ENCODE data around the gene RAD23B. TPM values are rescaled to one million over a fixed set of nuclear protein-coding genes. Genes with fewer than 3 reads are reported as not detected.

Gene RAD23B
- total and polyA plus RNA-seq, 8 donors, result 19.5 to 81.2 (median 65.3) TPM

DNA sequence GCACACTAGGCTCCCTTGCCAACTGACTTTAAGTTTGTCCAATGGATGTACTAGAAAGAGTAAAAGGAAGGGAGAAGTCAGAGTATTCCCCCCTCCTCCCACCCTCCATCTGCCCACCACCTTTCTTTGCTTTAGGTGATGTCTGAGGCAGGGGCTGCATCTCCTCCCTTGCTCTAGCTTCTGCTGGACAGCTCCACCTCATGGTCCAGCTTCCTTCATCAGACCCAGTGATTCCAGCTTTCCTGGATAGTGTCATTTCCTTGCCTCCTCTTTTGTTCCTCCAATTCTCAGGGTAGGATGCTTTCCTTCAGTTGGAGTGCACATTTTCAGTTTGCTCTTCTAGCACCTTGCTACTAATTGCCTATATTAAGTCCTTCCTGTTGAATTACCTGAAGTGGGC, 67.4 kb downstream of the RAD23B start:
- ATAC-seq, result no peak
- DNase-seq, result no peak
- intact Hi-C loops (cut with DNase I), result no loop called here
- Histone ChIP-seq H3K4me1 (no peaks in the 10 kb centered on the region), H3K27ac (no peak overlapping the region), H3K36me3 (no peaks in the 10 kb centered on the region), H3K9me3 (no peaks in the 10 kb centered on the region), H3K27me3 (no peaks in the 10 kb centered on the region), H3K4me3 (no peak overlapping the region)
- no peak for FAIRE-seq
- TF ChIP-seq, protein P1, sequence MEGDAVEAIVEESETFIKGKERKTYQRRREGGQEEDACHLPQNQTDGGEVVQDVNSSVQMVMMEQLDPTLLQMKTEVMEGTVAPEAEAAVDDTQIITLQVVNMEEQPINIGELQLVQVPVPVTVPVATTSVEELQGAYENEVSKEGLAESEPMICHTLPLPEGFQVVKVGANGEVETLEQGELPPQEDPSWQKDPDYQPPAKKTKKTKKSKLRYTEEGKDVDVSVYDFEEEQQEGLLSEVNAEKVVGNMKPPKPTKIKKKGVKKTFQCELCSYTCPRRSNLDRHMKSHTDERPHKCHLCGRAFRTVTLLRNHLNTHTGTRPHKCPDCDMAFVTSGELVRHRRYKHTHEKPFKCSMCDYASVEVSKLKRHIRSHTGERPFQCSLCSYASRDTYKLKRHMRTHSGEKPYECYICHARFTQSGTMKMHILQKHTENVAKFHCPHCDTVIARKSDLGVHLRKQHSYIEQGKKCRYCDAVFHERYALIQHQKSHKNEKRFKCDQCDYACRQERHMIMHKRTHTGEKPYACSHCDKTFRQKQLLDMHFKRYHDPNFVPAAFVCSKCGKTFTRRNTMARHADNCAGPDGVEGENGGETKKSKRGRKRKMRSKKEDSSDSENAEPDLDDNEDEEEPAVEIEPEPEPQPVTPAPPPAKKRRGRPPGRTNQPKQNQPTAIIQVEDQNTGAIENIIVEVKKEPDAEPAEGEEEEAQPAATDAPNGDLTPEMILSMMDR (IDR thresholded peaks at IDR 0.05), result no peak

DNA sequence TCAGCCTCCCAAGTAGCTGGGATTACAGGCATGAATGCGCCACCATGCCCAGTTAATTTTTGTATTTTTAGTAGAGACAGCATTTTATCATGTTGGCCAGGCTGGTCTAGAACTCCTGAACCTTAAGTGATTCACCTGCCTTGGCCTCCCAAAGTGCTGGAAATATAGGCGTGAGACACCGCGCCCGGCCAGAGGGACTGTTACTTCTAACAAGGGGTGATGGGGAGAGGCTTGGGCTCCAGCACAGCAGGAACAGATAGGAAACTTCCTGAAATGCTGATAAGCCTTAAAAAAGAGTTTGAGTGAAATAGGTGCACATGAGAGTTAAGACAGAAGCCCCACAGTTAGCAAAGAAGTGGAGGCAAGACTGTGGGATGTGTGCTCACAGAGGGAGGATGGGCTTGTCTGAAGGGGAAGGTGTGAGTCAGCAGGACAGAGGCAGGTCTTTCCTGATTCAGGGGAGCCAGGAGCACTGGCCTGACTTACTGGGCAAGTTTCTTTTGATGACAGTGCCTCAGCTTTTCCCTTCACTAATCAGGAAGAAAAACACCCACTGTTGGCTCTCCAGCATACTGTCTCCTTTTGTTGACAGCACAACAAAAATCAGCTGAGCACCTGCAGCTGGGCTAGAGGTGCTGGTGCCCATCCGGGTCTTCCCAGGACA, 68.4 kb downstream of the RAD23B start:
- Histone ChIP-seq H3K9me3 (no peaks in the 10 kb centered on the region), H3K27me3 (no peaks in the 10 kb centered on the region), H3K4me3 (no peak overlapping the region), H3K36me3 (no peaks in the 10 kb centered on the region), H3K27ac (no peak overlapping the region), H3K4me1 (no peaks in the 10 kb centered on the region)
- DNase-seq (no peak), FAIRE-seq (no peak), ATAC-seq (peak in 1 of 4 donors; percentile 64)
- TF ChIP-seq, protein P1 (IDR thresholded peaks at IDR 0.05), result no peak
- 80 to 84% methylated on average over 6 of the region's 6 CpGs for WGBS, 2 donors
- intact Hi-C loops (cut with DNase I), result no loop called here

DNA sequence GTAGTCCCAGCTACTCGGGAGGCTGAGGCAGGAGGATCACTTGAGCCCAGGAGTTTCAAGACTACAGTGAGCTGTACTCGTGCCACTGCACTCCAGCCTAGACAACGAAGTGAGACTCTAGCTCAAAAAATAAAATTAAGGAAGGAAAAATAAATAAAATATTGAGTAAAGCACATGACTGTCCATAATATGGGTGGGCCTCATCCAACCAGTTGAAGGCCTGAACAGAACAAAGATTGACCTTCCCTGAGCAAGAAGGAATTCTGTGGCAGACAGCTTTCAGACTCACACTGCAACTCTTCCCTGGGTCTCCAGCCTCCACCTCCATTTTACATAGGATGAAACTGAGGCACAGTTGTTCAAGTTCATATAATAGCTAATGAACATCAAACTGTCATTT, 72.3 kb downstream of the RAD23B start:
- no peak for DNase-seq
- Histone ChIP-seq H3K27me3 (no peaks in the 10 kb centered on the region), H3K4me3 (no peak overlapping the region), H3K36me3 (no peaks in the 10 kb centered on the region), H3K9me3 (no peaks in the 10 kb centered on the region), H3K27ac (no peak overlapping the region), H3K4me1 (no peaks in the 10 kb centered on the region)
- 78% methylated on average over 3 of the region's 3 CpGs for WGBS, 2 donors
- TF ChIP-seq, protein P1 (IDR thresholded peaks at IDR 0.05), result no peak
- intact Hi-C loops (cut with DNase I), result no loop called here
- no peak for FAIRE-seq
- ATAC-seq, result no peak

DNA sequence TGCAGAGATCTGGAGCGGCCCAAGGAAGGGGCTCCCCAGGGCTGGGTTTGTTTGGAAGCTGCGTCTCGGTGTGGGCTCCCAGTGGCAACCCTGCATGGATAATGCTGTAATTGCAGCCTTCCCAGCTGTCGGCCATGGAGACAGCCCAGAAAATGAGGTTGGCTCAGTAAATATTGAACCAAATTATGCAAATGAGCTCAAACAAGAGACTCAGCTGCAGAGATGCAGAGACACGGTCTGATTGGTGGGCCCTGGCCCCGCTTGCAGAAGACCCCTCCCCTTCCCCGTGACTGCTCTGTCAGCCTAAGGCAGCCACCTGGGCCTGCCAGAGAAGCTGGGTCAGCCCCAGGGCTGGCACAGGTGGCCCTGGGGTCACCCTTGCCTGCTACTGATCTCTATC, 75.9 kb downstream of the RAD23B start:
- no peaks in the 10 kb centered on the region for H3K9me3 ChIP-seq
- no peak for ATAC-seq
- FAIRE-seq, result no peak
- no peak for DNase-seq
- intact Hi-C loops (cut with DNase I), result no loop called here
- no peak overlapping the region for H3K27ac ChIP-seq
- TF ChIP-seq, protein P1 (IDR thresholded peaks at IDR 0.05), result no peak
- no peaks in the 10 kb centered on the region for H3K36me3 ChIP-seq
- no peaks in the 10 kb centered on the region for H3K4me1 ChIP-seq
- 44 to 51% methylated on average over 7 of the region's 7 CpGs for WGBS, 2 donors
- no peaks in the 10 kb centered on the region for H3K27me3 ChIP-seq
- H3K4me3 ChIP-seq, result no peak overlapping the region

DNA sequence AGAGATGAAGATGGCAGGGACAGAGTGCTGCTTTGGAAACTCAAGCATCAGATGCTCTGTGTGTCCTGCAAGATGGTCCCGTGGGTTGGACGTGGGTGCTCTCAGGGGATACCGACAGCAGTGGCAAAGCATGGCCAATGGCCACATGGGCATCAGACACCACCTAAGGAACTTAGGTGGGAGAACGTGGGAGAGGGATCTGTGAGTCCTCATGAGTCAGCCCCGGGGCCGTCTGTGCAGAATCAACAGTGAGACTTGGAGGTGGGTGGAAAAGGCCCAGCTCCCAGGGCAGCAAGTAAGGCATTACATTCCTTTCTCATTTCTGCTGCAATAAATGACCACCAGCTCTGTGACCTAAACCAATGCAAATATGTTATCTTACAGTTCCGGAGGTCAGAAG, 77.0 kb downstream of the RAD23B start:
- TF ChIP-seq, protein P1 (IDR thresholded peaks at IDR 0.05), result no peak
- H3K27ac ChIP-seq, result no peak overlapping the region
- H3K4me3 ChIP-seq, result no peak overlapping the region
- H3K4me1 ChIP-seq, result no peaks in the 10 kb centered on the region
- H3K36me3 ChIP-seq, result no peaks in the 10 kb centered on the region
- no peak for FAIRE-seq
- no peak for ATAC-seq
- no peaks in the 10 kb centered on the region for H3K9me3 ChIP-seq
- H3K27me3 ChIP-seq, result no peaks in the 10 kb centered on the region
- WGBS, 2 donors, result 72 to 86% methylated on average over 7 of the region's 7 CpGs
- no peak for DNase-seq
- intact Hi-C loops (cut with DNase I), result no loop called here

Data from pancreas (tissue), 10 donors.